ENCODE results near the gene ADGRV1. TPM values are rescaled to one million over a fixed set of nuclear protein-coding genes. Genes with fewer than 3 reads are reported as not detected.

The ADGRV1 gene
- total and polyA plus RNA-seq, 2 donors (not counting 3 experiments of a cell fraction or from before 2014, with no cell fraction given): 0.11 to 0.55 TPM

DNA sequence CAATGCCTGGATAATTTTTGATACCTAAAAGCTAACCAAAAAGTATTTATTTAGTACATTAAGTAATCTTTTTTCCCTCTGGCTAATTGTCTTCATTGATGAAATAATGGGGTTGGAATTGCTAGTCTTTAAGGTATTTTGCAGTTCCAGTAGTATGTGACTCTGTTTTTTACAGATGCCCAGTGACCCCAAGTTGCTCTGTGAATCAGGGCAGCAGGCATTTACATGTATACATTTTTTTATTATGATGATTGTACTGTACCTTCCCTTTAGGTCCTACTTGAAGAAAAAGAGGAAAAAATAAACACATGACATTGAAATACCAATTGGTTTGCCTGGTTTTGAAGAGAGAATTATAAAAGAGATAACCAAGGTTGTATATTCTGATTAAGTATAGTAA, 385.5 kb downstream of the ADGRV1 start:
- ChIA-PET CTCF (interaction anchor here (1.4 to 1.8 kb wide), 2 partner anchors 18 to 440 kb away, joined by 4 to 5 read pairs; no protein-coding TSS in a partner anchor), POLR2A (no interaction called here)
- Histone ChIP-seq H3K4me1 (ENCODE audit: control insufficient read depth, extremely low read depth, insufficient read depth, low read length) (peaks cover 8% of the 10 kb centered on the region), H3K9ac (replicated peaks; ENCODE audit: extremely low read depth, insufficient read depth, low read length) (no peak overlapping the region), H3K9me3 (replicated peaks; ENCODE audit: control insufficient read depth, insufficient read depth, low read length) (no peaks in the 10 kb centered on the region), H3K4me3 (replicated peaks in 1 of 3; ENCODE audit: insufficient read depth in 1 of 3, low read depth in 1 of 3, low read length in 3 of 3) (no peak overlapping the region), H3K4me2 (ENCODE audit: insufficient read depth, low read length) (no peak overlapping the region), H3K9me1 (replicated peaks; ENCODE audit: control insufficient read depth, extremely low read depth, insufficient read depth, low read length) (no peaks in the 10 kb centered on the region), H3K27ac (ENCODE audit: insufficient read depth, low read depth, low read length) (no peak overlapping the region), H3K79me2 (ENCODE audit: control insufficient read depth, insufficient read depth, low read length) (no peaks in the 10 kb centered on the region), H3K27me3 (ENCODE audit: control insufficient read depth in 2 of 2, insufficient read depth in 2 of 2, low read length in 2 of 2) (no peaks in the 10 kb centered on the region), H2AFZ (ENCODE audit: low read depth, low read length) (no peak overlapping the region), H4K20me1 (replicated peaks; ENCODE audit: control insufficient read depth, extremely low read depth, insufficient read depth, low read length) (no peaks in the 10 kb centered on the region), H3K36me3 (ENCODE audit: control insufficient read depth in 2 of 2, extremely low read depth in 1 of 2, insufficient read depth in 2 of 2, low read length in 2 of 2) (no peaks in the 10 kb centered on the region)
- no peak for TF ChIP-seq JUN (IDR thresholded peaks at IDR 0.05; ENCODE audit: borderline replicate concordance, insufficient read depth, insufficient read length, low read depth)
- no peak for TF ChIP-seq GATA2 (IDR thresholded peaks at IDR 0.05; ENCODE audit: insufficient read depth, insufficient read length, low read depth, low read length)
- TF ChIP-seq POLR2A (IDR thresholded peaks at IDR 0.05; ENCODE audit: low read depth, low read length): no peak
- TF ChIP-seq FOS (IDR thresholded peaks at IDR 0.05; ENCODE audit: borderline replicate concordance, insufficient read depth, low read length): no peak
- TF ChIP-seq, protein P1, sequence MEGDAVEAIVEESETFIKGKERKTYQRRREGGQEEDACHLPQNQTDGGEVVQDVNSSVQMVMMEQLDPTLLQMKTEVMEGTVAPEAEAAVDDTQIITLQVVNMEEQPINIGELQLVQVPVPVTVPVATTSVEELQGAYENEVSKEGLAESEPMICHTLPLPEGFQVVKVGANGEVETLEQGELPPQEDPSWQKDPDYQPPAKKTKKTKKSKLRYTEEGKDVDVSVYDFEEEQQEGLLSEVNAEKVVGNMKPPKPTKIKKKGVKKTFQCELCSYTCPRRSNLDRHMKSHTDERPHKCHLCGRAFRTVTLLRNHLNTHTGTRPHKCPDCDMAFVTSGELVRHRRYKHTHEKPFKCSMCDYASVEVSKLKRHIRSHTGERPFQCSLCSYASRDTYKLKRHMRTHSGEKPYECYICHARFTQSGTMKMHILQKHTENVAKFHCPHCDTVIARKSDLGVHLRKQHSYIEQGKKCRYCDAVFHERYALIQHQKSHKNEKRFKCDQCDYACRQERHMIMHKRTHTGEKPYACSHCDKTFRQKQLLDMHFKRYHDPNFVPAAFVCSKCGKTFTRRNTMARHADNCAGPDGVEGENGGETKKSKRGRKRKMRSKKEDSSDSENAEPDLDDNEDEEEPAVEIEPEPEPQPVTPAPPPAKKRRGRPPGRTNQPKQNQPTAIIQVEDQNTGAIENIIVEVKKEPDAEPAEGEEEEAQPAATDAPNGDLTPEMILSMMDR (IDR thresholded peaks at IDR 0.05; ENCODE audit: extremely low read depth in 1 of 2, insufficient read depth in 1 of 2, low read depth in 1 of 2, low read length in 2 of 2): no peak
- no peak for TF ChIP-seq EZH2 (IDR thresholded peaks at IDR 0.05; ENCODE audit: borderline replicate concordance, low read depth, low read length, severe bottlenecking)
- no peak for TF ChIP-seq MYC (IDR thresholded peaks at IDR 0.05; ENCODE audit: low read depth, low read length)
- TF ChIP-seq, protein P2, sequence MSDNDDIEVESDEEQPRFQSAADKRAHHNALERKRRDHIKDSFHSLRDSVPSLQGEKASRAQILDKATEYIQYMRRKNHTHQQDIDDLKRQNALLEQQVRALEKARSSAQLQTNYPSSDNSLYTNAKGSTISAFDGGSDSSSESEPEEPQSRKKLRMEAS (IDR thresholded peaks at IDR 0.05; ENCODE audit: insufficient read depth, insufficient read length): no peak
- no peak for TF ChIP-seq POLR2AphosphoS5 (IDR thresholded peaks at IDR 0.05; ENCODE audit: insufficient read depth, low read depth, low read length)
- BruUV-seq (replicated peaks): no TSS peak
- DNase-seq (ENCODE audit: low read depth, low spot score): no peak
- intact Hi-C loops (cut with micrococcal nuclease): no loop called here
- dilution Hi-C loops (cut with MboI; ENCODE audit: extremely low pct_ligation_motif_present, low sequenced_read_pairs): loop anchor here (25.0 kb wide), 1 partner anchor 443 kb away; the partner anchor contains the start of gene ARRDC3
- no peak for FAIRE-seq
